Hepatocyte (in vitro differentiated cells): ENCODE results near the gene TNFAIP8L2.

Experiments
- EZH2 ChIP-seq: fragments of 200-600 bp; sonication (generic); IDR thresholded peaks from 2 replicates; pipeline ENCODE4 v1.6.1; 2016; ENCODE audit warnings: antibody characterized with exemption, mild to moderate bottlenecking, borderline replicate concordance
- TF ChIP-seq, protein P1 (sequence below): fragments of 200-600 bp; sonication (generic); IDR thresholded peaks from 2 replicates; pipeline ENCODE4 v1.5.1; 2016; ENCODE audit warnings: antibody characterized with exemption, mild to moderate bottlenecking; ENCODE audit not compliant: poor library complexity

- TF ChIP-seq, protein P1, sequence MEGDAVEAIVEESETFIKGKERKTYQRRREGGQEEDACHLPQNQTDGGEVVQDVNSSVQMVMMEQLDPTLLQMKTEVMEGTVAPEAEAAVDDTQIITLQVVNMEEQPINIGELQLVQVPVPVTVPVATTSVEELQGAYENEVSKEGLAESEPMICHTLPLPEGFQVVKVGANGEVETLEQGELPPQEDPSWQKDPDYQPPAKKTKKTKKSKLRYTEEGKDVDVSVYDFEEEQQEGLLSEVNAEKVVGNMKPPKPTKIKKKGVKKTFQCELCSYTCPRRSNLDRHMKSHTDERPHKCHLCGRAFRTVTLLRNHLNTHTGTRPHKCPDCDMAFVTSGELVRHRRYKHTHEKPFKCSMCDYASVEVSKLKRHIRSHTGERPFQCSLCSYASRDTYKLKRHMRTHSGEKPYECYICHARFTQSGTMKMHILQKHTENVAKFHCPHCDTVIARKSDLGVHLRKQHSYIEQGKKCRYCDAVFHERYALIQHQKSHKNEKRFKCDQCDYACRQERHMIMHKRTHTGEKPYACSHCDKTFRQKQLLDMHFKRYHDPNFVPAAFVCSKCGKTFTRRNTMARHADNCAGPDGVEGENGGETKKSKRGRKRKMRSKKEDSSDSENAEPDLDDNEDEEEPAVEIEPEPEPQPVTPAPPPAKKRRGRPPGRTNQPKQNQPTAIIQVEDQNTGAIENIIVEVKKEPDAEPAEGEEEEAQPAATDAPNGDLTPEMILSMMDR = no peak
- TF ChIP-seq EZH2 = no peak
These were observed 31.6 kb upstream of the TNFAIP8L2 start for GRCh38 chr1:151124763-151125403.
